NCI-H1092 (cell line): ENCODE results near the gene RASAL1.

ENCODE experiments used
- DNase-seq: peaks from one replicate; lab custom pipeline; 2025; lab: John Stamatoyannopoulos, UW

RASAL1 gene

DNA sequence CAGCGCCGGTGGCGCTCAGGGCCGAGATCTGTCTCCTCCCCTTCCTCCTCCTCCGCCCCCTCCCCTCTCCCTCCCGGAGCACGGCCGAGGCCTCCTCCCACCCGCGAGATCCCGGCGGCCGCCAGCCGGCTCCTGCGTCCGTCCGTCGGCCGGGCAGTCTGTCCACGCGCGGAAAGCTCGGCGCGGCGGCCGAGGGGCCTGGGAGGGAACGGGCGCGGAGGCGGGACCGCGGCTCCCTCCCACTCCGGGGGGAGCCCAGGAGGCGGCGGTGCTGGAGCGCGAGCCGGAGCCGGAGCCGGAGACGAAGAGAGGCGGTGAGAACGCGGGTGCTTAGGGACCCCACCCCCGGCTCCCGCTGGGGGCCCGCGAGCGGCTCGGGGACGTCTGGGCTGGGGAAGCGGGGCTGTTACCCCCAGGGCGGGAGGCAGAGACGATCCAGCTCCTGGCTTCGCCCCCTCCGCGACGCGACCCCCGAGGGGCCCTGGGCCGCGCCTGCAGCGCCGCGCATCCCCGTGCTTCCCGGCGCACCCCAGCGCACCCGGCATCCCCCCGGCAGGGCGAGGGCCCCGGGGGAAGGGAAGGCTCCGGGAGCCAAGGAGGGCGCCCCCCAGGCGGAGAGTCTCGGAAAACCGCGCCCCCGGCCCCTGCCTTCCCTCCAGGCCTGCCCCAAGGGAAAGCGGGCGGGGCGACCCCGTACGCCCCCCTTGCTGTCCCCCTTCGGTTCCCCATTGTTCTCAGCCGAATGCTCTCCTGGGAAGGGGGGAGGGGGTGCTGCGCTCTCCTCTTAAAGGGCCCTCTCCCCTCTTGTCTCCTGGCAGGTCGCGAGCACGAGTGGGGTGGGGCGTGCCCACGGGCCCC lies 78.7 kb downstream of the RASAL1 start, which contains the start of gene DTX1:
Gene DTX1, plus strand, starts transcription at position 100 of the 858 bp plus-strand sequence. CDS start 1,463 bp downstream, outside the sequence.
- DNase-seq, result peak; percentile 32

DNA sequence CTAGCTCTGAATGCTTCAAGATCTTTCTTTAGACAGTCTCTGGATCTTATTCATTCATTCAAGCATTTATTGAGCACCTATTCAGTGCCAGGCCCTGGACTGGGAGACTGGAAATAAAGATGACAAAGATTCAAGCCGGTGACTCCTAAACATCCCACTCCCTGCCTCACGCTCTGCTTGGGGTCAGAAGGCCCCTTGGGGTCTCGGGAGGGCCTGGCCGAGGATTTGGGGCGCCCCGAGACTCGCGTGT lies 79.3 kb downstream of the RASAL1 start:
- no peak for DNase-seq

DNA sequence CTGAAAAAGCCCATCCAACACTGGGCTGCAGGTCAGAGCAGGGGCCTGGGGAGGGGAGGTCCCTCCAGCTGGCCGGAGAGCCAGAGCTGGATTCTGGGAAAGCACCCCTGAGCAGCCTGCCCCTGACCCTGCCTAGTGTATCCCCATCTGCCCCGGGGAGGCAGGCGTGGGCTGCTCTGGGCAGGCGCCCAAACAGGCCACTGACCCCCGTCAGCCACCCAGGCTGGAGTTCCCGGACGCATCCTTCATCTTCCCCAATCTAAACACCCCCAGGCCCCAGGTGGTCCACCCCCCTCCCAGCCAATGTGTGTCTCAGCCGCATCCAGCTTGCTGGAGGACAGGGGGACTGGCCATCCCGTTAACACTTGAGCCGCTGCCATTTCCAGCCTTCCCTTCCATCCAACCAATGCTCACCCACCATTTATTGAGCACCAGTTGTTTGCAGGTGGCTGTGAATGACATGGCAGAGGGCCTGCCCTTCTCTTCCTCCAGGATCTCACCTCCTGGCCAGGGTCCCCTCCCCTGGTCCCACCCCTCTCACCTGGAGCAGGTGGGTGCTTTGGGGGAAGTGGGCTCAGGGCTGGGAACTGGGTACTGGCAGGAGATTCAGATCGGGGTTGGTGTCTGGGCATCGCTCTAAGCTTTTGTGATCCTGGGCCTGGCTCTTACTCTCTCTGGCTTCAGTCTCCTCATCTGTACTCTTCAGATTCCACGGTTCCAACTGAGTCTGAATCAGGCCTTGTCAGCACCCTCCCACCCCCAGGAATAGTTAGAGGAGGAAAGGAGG lies 79.8 kb downstream of the RASAL1 start:
- DNase-seq, result no peak

DNA sequence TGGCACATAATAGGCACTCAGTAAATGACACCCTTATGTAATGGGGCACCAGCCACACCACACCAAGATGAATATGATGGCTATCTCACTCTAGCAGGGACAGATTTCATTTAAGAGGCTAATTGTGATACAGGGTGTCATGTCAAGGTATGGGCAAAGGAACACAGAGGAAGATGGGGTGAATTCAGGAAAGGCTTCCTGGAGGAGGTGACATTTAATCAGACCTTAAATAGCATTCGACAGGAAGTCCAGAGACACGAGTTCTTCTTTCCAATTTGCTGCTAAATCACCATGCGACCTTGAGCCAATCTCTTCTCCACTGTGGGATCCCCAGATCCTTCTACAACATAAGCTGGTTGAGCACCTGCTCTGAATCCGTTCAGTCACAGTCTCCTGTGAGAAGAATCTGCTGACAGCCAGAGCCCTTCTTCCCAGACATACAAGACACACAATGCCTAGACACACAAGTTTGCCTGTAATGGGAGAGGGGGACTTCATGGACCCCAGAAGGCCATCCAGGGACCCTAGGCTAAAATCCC lies 80.5 kb downstream of the RASAL1 start:
- no peak for DNase-seq

DNA sequence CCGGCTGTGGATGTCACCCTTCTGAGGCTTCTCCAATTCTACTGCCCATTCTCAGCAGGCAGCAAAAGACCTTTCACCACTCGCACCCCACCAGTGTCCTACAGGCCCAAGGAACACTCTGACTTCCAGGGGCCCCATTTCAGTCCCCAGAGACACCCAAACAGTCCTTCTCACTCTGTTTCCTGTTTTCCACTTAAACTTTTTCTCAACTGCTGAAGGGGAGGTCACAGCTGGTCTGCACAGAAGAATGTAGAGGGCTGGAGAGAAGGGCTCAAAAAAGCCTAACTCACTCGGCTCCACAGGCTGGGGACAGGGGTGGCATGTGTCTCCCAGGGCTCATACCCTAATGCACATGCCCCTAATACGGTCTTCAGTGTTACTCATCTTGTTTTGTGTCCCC lies 83.2 kb downstream of the RASAL1 start:
- DNase-seq, result no peak

DNA sequence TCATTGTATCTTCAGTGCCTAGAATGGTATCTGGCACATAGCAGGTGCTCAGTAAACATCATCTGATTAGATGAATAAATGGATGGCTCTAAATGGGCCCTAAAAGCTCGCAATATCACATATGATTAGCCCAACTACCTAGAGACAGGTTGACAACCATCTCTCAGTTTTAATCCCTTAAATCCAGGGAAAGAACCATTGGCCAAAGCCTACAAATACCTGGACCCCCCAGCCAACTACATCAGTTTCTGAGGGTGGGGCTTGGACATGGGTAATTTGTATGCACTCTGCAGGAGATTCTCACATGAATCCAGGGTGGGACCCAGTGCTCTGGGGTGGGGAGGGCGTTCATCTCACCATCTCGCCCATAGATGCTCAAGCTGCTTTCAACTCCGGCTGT lies 83.8 kb downstream of the RASAL1 start:
- no peak for DNase-seq

DNA sequence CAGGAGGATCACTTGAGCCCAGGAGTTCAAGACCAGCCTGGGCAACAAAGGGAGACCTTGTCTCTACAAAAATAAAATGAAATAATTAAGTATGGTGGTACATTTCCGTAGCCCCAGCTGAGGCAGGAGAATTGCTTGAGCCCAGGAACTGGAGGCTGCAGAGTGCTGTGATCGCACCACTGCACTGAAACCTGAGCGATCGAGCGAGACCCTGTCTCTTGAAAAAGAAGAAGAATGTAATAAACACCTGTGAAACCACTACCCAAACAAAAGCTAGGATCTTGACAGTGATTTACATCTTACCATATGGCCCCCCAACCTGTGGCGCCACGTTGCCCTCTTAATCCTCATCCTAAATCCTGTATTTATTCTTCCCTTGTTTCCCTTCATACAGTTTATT lies 84.8 kb downstream of the RASAL1 start:
- DNase-seq, result no peak

DNA sequence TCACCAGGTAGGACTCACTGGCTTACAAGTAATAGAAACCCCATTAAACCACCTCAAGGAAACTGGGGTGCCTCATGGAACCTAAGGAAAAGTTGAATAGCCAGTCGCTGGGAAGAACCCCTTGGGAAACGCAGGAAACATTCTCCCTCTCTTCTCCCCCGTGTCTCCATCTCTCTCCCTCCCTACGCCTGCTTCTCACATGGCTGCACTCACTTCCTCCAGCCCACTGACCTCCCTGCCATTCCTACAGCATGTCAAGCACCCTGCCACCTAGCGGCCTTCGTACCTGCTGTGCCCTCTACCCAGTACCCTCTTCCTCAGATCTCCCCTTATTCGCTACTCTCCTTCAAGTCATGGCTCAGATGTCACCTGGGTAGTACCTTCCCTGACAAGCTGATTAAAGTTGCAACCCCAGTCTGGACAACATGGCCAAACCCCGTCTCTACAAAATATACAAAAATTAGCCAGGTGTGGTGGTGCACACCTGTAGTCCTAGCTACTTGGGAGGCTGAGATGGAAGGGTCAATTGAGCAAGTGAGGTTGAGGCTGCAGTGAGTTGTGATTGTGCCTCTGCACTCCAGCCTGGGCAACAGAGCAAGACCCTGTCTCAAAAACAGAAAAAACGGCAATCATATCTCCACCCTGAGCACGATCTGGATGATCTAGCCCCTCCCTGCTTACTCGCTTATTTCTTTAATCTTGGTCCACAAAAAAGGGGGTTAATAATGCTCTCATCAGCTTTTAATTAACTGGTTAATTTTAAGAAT lies 85.4 kb downstream of the RASAL1 start:
- DNase-seq, result no peak
